ENCODE measurements around the gene RNF150. TPM values are rescaled to one million over a fixed set of nuclear protein-coding genes. Genes with fewer than 3 reads are reported as not detected.

Gene RNF150
- total RNA-seq, 1 donor from 2014 or later, result 3.3 TPM

- TF ChIP-seq CTCF (IDR thresholded peaks at IDR 0.05), result no peak
- Histone ChIP-seq H3K36me3 (no peaks in the 10 kb centered on the region), H3K27me3 (ENCODE audit: low read depth) (no peaks in the 10 kb centered on the region), H3K4me3 (no peak overlapping the region), H3K9me3 (no peaks in the 10 kb centered on the region), H3K4me1 (no peaks in the 10 kb centered on the region), H3K27ac (no peak overlapping the region)
- intact Hi-C loops (cut with DNase I), result no loop called here
- ATAC-seq, result no peak
- DNase-seq, result no peak
Observed at GRCh38 chr4:140955641-140956040, 177.6 kb downstream of the RNF150 start.

GRCh38 chr4:140952717-140953116 is 180.6 kb downstream of the RNF150 start:
- Histone ChIP-seq H3K9me3 (no peaks in the 10 kb centered on the region), H3K36me3 (no peaks in the 10 kb centered on the region), H3K27me3 (ENCODE audit: low read depth) (no peaks in the 10 kb centered on the region), H3K4me1 (no peaks in the 10 kb centered on the region), H3K4me3 (no peak overlapping the region), H3K27ac (no peak overlapping the region)
- ATAC-seq (no peak), DNase-seq (no peak)
- no peak for TF ChIP-seq CTCF (IDR thresholded peaks at IDR 0.05)
- intact Hi-C loops (cut with DNase I), result no loop called here

- no peak for TF ChIP-seq CTCF (IDR thresholded peaks at IDR 0.05)
- H3K36me3 ChIP-seq, result no peaks in the 10 kb centered on the region
- no peak overlapping the region for H3K4me3 ChIP-seq
- intact Hi-C loops (cut with DNase I), result no loop called here
- no peaks in the 10 kb centered on the region for H3K27me3 ChIP-seq (ENCODE audit: low read depth)
- H3K9me3 ChIP-seq, result no peaks in the 10 kb centered on the region
- no peak overlapping the region for H3K27ac ChIP-seq
- no peak for ATAC-seq
- no peak for DNase-seq
- no peaks in the 10 kb centered on the region for H3K4me1 ChIP-seq
Observed at GRCh38 chr4:140947506-140947905, 185.8 kb downstream of the RNF150 start.

GRCh38 chr4:140945106-140945505 is 188.2 kb downstream of the RNF150 start:
- intact Hi-C loops (cut with DNase I), result no loop called here
- H3K4me1 ChIP-seq, result no peaks in the 10 kb centered on the region
- no peak overlapping the region for H3K4me3 ChIP-seq
- no peak overlapping the region for H3K27ac ChIP-seq
- no peaks in the 10 kb centered on the region for H3K27me3 ChIP-seq (ENCODE audit: low read depth)
- no peaks in the 10 kb centered on the region for H3K9me3 ChIP-seq
- no peak for TF ChIP-seq CTCF (IDR thresholded peaks at IDR 0.05)
- no peaks in the 10 kb centered on the region for H3K36me3 ChIP-seq
- ATAC-seq (no peak), DNase-seq (no peak)

GRCh38 chr4:140944572-140944971 is 188.7 kb downstream of the RNF150 start:
- H3K27me3 ChIP-seq (ENCODE audit: low read depth), result no peaks in the 10 kb centered on the region
- H3K4me3 ChIP-seq, result no peak overlapping the region
- DNase-seq, result no peak
- H3K27ac ChIP-seq, result no peak overlapping the region
- intact Hi-C loops (cut with DNase I), result no loop called here
- no peaks in the 10 kb centered on the region for H3K9me3 ChIP-seq
- ATAC-seq, result no peak
- no peaks in the 10 kb centered on the region for H3K4me1 ChIP-seq
- no peaks in the 10 kb centered on the region for H3K36me3 ChIP-seq
- no peak for TF ChIP-seq CTCF (IDR thresholded peaks at IDR 0.05)

GRCh38 chr4:140944199-140944515 is 189.1 kb downstream of the RNF150 start:
- no peak for ATAC-seq
- no peak overlapping the region for H3K27ac ChIP-seq
- no peak for TF ChIP-seq CTCF (IDR thresholded peaks at IDR 0.05)
- no peaks in the 10 kb centered on the region for H3K27me3 ChIP-seq (ENCODE audit: low read depth)
- H3K4me3 ChIP-seq, result no peak overlapping the region
- intact Hi-C loops (cut with DNase I), result no loop called here
- DNase-seq, result no peak
- no peaks in the 10 kb centered on the region for H3K9me3 ChIP-seq
- no peaks in the 10 kb centered on the region for H3K36me3 ChIP-seq
- H3K4me1 ChIP-seq, result no peaks in the 10 kb centered on the region

Measured in lower lobe of right lung (tissue), 2 donors.